HCT116 (cell line): ENCODE results near the gene EPHA8. TPM values are rescaled to one million over a fixed set of nuclear protein-coding genes. Genes with fewer than 3 reads are reported as not detected.

Experiments used
- ATAC-seq: fragments of 200-7000 bp; cut with Tn5 transposase; 2 replicates; pipeline ENCODE4 v1.9.1; 2020; ENCODE audit warnings: mild to moderate bottlenecking, moderate library complexity
- BruUV-seq: library from RNA; stranded (reverse); fragments of 400-500 nt; replicated peaks from 2 replicates; lab custom pipeline; 2021; lab: Mats Ljungman, UMichigan
- CTCF ChIA-PET: fragments of 300-600 bp; sonication (Branson Sonifier 250); formaldehyde crosslinking; loops from one replicate; lab custom pipeline; 2021; ENCODE audit warnings: antibody characterized with exemption; lab: Charles Lee
- POLR2A ChIA-PET: fragments of 300-600, 350-600 bp; sonication (Branson Sonifier 250); formaldehyde crosslinking; loops from one replicate; lab custom pipeline; 2021; ENCODE audit warnings: antibody characterized with exemption; lab: Charles Lee
- RAD21 ChIA-PET, 2 experiments: fragments of 300-600 bp; sonication (Branson Sonifier 250); formaldehyde crosslinking; loops; one replicate each; lab custom pipeline; 2023; ENCODE audit warnings: low total read pairs in 2 of 2; ENCODE audit not compliant: uncharacterized antibody in 2 of 2, unreplicated experiment in 2 of 2, low non-redundant PET in 1 of 2; lab: Charles Lee
- DNase-seq: peaks from one replicate; pipeline ENCODE4 v3.0.0-alpha.2; 2010; ENCODE audit warnings: low read depth, low spot score
- H2AFZ ChIP-seq: fragments of 200-600 bp; shearing (Covaris generic), sonication (generic); 2 replicates; pipeline ENCODE4 v1.6.1; 2017; ENCODE audit warnings: low read depth, mixed run types, mixed read lengths, antibody characterized with exemption, low read length; ENCODE audit not compliant: poor library complexity, severe bottlenecking
- H3K27ac ChIP-seq: 2 replicates; pipeline ENCODE4 v1.5.1; 2012; ENCODE audit warnings: low read depth, low read length
- H3K27me3 ChIP-seq: fragments of 200-600 bp; sonication (generic); 2 replicates; pipeline ENCODE4 v1.6.1; 2016; ENCODE audit warnings: mixed run types, low read length, mixed read lengths; ENCODE audit not compliant: insufficient read depth
- H3K36me3 ChIP-seq, 2 experiments: fragments of 200-500 bp in 1 of 2; fragments of 200-600 bp in 1 of 2; sonication (Bioruptor generic) in 1 of 2; sonication (generic) in 1 of 2; 2 replicates each; pipeline versions ENCODE4 v1.5.1 to v1.6.1; 2014 to 2016; ENCODE audit warnings: low read length in 2 of 2, inconsistent platforms in 1 of 2, mixed read lengths in 1 of 2, mixed run types in 1 of 2; ENCODE audit not compliant: insufficient read depth in 2 of 2, control insufficient read depth in 1 of 2
- H3K4me1 ChIP-seq, 2 experiments: fragments of 200-600 bp in 1 of 2; sonication (generic) in 1 of 2; 2 replicates each; pipeline versions ENCODE4 v1.5.1 to v1.6.1; 2012 to 2017; ENCODE audit warnings: low read length in 2 of 2, inconsistent platforms in 1 of 2, mild to moderate bottlenecking in 1 of 2, mixed read lengths in 1 of 2, mixed run types in 1 of 2, moderate library complexity in 1 of 2; ENCODE audit not compliant: insufficient read depth in 2 of 2, control insufficient read depth in 1 of 2
- H3K4me2 ChIP-seq: fragments of 200-600 bp; sonication (generic); 2 replicates; pipeline ENCODE4 v1.6.1; 2017; ENCODE audit warnings: mixed run types, low read length, mixed read lengths
- H3K4me3 ChIP-seq, 2 experiments: fragments of 200-600 bp in 1 of 2; sonication (generic) in 1 of 2; replicated peaks in 1 of 2; 2 replicates each; pipeline ENCODE4 v1.5.1; 2011 to 2016; ENCODE audit warnings: low read length in 2 of 2, control low read depth in 1 of 2, low read depth in 1 of 2, mild to moderate bottlenecking in 1 of 2, mixed read lengths in 1 of 2, mixed run types in 1 of 2
- H3K79me2 ChIP-seq: fragments of 200-600 bp; sonication (generic); 2 replicates; pipeline ENCODE4 v1.6.1; 2017; ENCODE audit warnings: mild to moderate bottlenecking, mixed run types, low read length, moderate library complexity, mixed read lengths; ENCODE audit not compliant: insufficient read depth
- H3K9ac ChIP-seq: fragments of 200-600 bp; sonication (generic); 2 replicates; pipeline ENCODE4 v1.6.1; 2016; ENCODE audit warnings: low read length, mixed read lengths
- H3K9me2 ChIP-seq: fragments of 200-600 bp; sonication (generic), shearing (Covaris generic); 2 replicates; pipeline ENCODE4 v1.6.1; 2017; ENCODE audit warnings: mixed run types, mild to moderate bottlenecking, moderate library complexity; ENCODE audit not compliant: insufficient read depth
- H3K9me3 ChIP-seq, 2 experiments: fragments of 200-500 bp in 1 of 2; fragments of 200-600 bp in 1 of 2; sonication (Bioruptor generic) in 1 of 2; sonication (generic) in 1 of 2; 2 replicates each; pipeline ENCODE4 v1.6.1; 2014 to 2017; ENCODE audit warnings: low read length in 2 of 2, mixed read lengths in 2 of 2, inconsistent platforms in 1 of 2, low read depth in 1 of 2, mild to moderate bottlenecking in 1 of 2, mixed run types in 1 of 2, moderate library complexity in 1 of 2; ENCODE audit not compliant: control insufficient read depth in 1 of 2, insufficient read depth in 1 of 2
- H4K20me1 ChIP-seq: fragments of 200-600 bp; sonication (generic), shearing (Covaris generic); 2 replicates; pipeline ENCODE4 v1.6.1; 2017; ENCODE audit warnings: mixed run types, mild to moderate bottlenecking, moderate library complexity; ENCODE audit not compliant: insufficient read depth
- SIN3A ChIP-seq: IDR thresholded peaks from 2 replicates; pipeline ENCODE4 v1.6.1; 2012; ENCODE audit warnings: low read depth
- ZNF274 ChIP-seq: fragments of 200-500 bp; sonication (Bioruptor generic); IDR thresholded peaks from 2 replicates; pipeline ENCODE4 v1.6.1; 2014; ENCODE audit warnings: mild to moderate bottlenecking, low read depth, low read length, inconsistent platforms
- intact Hi-C: fragments of 100-400 bp; cut with micrococcal nuclease; formaldehyde crosslinking; loops from 2 replicates; pipeline ENCODE4 v1.10.0; 2022
- total RNA-seq: library from RNA; stranded (reverse); gene quantifications from one replicate; pipeline ENCODE4 v1.2.1, GENCODE V29; 2021; ENCODE audit not compliant: unreplicated experiment
- TF ChIP-seq, protein P1 (sequence below), 3 experiments: fragments of 200-600 bp in 1 of 3; sonication (generic) in 1 of 3; IDR thresholded peaks in 2 of 3; conservative IDR thresholded peaks in 1 of 3; 2 replicates each; pipeline ENCODE4 v1.5.1; 2012 to 2017; ENCODE audit warnings: low read depth in 2 of 3, low read length in 2 of 3, antibody characterized with exemption in 1 of 3, borderline replicate concordance in 1 of 3, control low read depth in 1 of 3, mild to moderate bottlenecking in 1 of 3, mixed read lengths in 1 of 3, mixed run types in 1 of 3, moderate library complexity in 1 of 3; ENCODE audit not compliant: insufficient read depth in 1 of 3
- TF ChIP-seq, protein P2 (sequence below): IDR thresholded peaks from 2 replicates; pipeline ENCODE4 v1.6.1; 2012; ENCODE audit warnings: low read depth

EPHA8 gene
- total RNA-seq, 1 experiment from 2014 or later = 0.30 TPM

DNA sequence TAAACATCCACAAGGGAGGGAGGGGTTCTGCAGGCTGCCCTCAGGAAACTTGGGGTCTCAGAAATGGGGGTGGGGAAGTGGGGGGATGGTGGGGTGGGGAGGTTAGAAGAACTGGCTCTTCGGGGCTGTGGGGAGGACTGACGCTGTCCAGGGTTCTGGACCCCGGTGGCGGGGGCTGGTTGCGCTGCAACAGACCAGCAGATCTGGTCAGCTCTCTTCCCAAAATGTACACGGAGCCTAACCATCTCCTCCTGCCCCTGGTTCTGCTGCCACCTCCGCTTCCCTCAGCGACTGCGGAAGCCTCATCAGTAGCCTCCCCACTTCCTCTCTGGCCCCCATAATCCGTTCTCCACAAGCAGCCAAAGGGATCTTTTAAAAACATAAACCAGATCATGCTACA lies 43.9 kb downstream of the EPHA8 start:
- RAD21 ChIA-PET = no interaction called here

More for the DNA sequence above, 43.9 kb downstream of the EPHA8 start:
- no peak overlapping the region for H3K4me2 ChIP-seq
- H3K9ac ChIP-seq = no peak overlapping the region
- no peaks in the 10 kb centered on the region for H3K4me1 ChIP-seq
- ATAC-seq (no peak), DNase-seq (no peak)
- CTCF ChIA-PET = no interaction called here
- peaks cover 78% of the 10 kb centered on the region for H3K27me3 ChIP-seq
- TF ChIP-seq ZNF274 (no peak), SIN3A (no peak)
- TF ChIP-seq, protein P1, sequence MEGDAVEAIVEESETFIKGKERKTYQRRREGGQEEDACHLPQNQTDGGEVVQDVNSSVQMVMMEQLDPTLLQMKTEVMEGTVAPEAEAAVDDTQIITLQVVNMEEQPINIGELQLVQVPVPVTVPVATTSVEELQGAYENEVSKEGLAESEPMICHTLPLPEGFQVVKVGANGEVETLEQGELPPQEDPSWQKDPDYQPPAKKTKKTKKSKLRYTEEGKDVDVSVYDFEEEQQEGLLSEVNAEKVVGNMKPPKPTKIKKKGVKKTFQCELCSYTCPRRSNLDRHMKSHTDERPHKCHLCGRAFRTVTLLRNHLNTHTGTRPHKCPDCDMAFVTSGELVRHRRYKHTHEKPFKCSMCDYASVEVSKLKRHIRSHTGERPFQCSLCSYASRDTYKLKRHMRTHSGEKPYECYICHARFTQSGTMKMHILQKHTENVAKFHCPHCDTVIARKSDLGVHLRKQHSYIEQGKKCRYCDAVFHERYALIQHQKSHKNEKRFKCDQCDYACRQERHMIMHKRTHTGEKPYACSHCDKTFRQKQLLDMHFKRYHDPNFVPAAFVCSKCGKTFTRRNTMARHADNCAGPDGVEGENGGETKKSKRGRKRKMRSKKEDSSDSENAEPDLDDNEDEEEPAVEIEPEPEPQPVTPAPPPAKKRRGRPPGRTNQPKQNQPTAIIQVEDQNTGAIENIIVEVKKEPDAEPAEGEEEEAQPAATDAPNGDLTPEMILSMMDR (IDR thresholded peaks at IDR 0.05 in 2 of 3, conservative IDR thresholded peaks at IDR 0.05 in 1 of 3; ENCODE audit: borderline replicate concordance in 1 of 3, insufficient read depth in 1 of 3, low read depth in 2 of 3, low read length in 2 of 3) = no peak
- TF ChIP-seq, protein P2, sequence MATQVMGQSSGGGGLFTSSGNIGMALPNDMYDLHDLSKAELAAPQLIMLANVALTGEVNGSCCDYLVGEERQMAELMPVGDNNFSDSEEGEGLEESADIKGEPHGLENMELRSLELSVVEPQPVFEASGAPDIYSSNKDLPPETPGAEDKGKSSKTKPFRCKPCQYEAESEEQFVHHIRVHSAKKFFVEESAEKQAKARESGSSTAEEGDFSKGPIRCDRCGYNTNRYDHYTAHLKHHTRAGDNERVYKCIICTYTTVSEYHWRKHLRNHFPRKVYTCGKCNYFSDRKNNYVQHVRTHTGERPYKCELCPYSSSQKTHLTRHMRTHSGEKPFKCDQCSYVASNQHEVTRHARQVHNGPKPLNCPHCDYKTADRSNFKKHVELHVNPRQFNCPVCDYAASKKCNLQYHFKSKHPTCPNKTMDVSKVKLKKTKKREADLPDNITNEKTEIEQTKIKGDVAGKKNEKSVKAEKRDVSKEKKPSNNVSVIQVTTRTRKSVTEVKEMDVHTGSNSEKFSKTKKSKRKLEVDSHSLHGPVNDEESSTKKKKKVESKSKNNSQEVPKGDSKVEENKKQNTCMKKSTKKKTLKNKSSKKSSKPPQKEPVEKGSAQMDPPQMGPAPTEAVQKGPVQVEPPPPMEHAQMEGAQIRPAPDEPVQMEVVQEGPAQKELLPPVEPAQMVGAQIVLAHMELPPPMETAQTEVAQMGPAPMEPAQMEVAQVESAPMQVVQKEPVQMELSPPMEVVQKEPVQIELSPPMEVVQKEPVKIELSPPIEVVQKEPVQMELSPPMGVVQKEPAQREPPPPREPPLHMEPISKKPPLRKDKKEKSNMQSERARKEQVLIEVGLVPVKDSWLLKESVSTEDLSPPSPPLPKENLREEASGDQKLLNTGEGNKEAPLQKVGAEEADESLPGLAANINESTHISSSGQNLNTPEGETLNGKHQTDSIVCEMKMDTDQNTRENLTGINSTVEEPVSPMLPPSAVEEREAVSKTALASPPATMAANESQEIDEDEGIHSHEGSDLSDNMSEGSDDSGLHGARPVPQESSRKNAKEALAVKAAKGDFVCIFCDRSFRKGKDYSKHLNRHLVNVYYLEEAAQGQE = peak; percentile 60
- H3K27ac ChIP-seq = no peak overlapping the region
- no peaks in the 10 kb centered on the region for H3K79me2 ChIP-seq
- H3K36me3 ChIP-seq = no peaks in the 10 kb centered on the region
- POLR2A ChIA-PET = no interaction called here
- no TSS peak for BruUV-seq
- H3K9me3 ChIP-seq = no peaks in the 10 kb centered on the region
- no peaks in the 10 kb centered on the region for H4K20me1 ChIP-seq
- H3K4me3 ChIP-seq = no peak overlapping the region
- intact Hi-C loops = no loop called here
- H3K9me2 ChIP-seq = no peaks in the 10 kb centered on the region
- H2AFZ ChIP-seq = no peak overlapping the region
